Aorta (tissue), 5 donors: ENCODE results near the gene CHMP2A. TPM values are rescaled to one million over a fixed set of nuclear protein-coding genes. Genes with fewer than 3 reads are reported as not detected.
"Not testable (repeated sequence)": the region's sequence is repeated elsewhere in the genome, so short reads cannot be mapped to it uniquely, and the experiment has no call there.

Source experiments
- ATAC-seq: fragments of 200-7000 bp; cut with Tn5 transposase; one replicate; pipeline ENCODE4 v1.9.1; 2022; ENCODE audit warnings: moderate library complexity; ENCODE audit not compliant: low FRiP score
- DNase-seq, 2 donors: peaks; one replicate each; pipeline ENCODE4 v3.0.0-alpha.2; 2020
- H3K27ac ChIP-seq, 2 donors: one replicate each; pipeline ENCODE4 v1.5.1; 2013; ENCODE audit warnings: low read length in 2 of 2, mild to moderate bottlenecking in 2 of 2, moderate library complexity in 2 of 2, control low read depth in 1 of 2, inconsistent platforms in 1 of 2, low read depth in 1 of 2
- H3K27me3 ChIP-seq, 2 donors: one replicate each; pipeline ENCODE4 v1.6.1; 2013; ENCODE audit warnings: control low read depth in 1 of 2, low read length in 1 of 2, mild to moderate bottlenecking in 1 of 2, moderate library complexity in 1 of 2; ENCODE audit not compliant: insufficient read depth in 2 of 2, control insufficient read depth in 1 of 2
- H3K36me3 ChIP-seq, 2 donors: one replicate each; pipeline ENCODE4 v1.6.1; 2013; ENCODE audit warnings: control low read depth in 1 of 2, low read length in 1 of 2, mild to moderate bottlenecking in 1 of 2; ENCODE audit not compliant: insufficient read depth in 2 of 2, control insufficient read depth in 1 of 2
- H3K4me1 ChIP-seq, 2 donors: one replicate each; pipeline ENCODE4 v1.6.1; 2013; ENCODE audit warnings: low read length in 2 of 2, control low read depth in 1 of 2, mild to moderate bottlenecking in 1 of 2, moderate library complexity in 1 of 2; ENCODE audit not compliant: insufficient read depth in 2 of 2, control insufficient read depth in 1 of 2
- H3K4me3 ChIP-seq, 2 donors: one replicate each; pipeline ENCODE4 v1.5.1; 2013; ENCODE audit warnings: low read length in 2 of 2, control low read depth in 1 of 2, mild to moderate bottlenecking in 1 of 2
- H3K9me3 ChIP-seq: one replicate; pipeline ENCODE4 v1.6.1; 2013; ENCODE audit warnings: mild to moderate bottlenecking, low read length; ENCODE audit not compliant: control insufficient read depth
- whole genome bisulfite sequencing, 2 donors: extraction: QIAGEN DNeasy Blood & Tissue Kit; methylation state at CpG; one replicate each; pipeline ENCODE4 v1.1.7; 2013; 5-methylcytosine and 5-hydroxymethylcytosine counted together
- intact Hi-C, 2 donors: fragments of 100-400 bp; cut with DNase I; formaldehyde crosslinking; loops; one replicate each; pipeline versions ENCODE4 v1.14.2 to v1.15.0; 2022
- polyA plus RNA-seq, 2 donors: library from polyadenylated mRNA; stranded (reverse); fragments of 200-250 nt; gene quantifications; one replicate each; pipeline ENCODE4 v1.2.3, GENCODE V29; 2013
- total RNA-seq, 2 donors: library from RNA; stranded (reverse); fragmentation: NEBNext Ultra II Directional; extraction: Animal tissue kit (Norgen Biotek cat#: 25700); gene quantifications; one replicate each; pipeline ENCODE4 v1.2.1, GENCODE V29; 2021
- donor health status: healthy with polysubstance abuse.
- donor health status: Bipolar disorder and iron deficiency.
- donor health status: DM: no; HTN: no; CAD: no.
- donor health status: DM: no; HTN: no; CAD: no.
- donor health status: DM: yes; HTN: yes; CAD: no.

The CHMP2A gene
- total and polyA plus RNA-seq, 4 donors = 94.9 to 208 (median 143) TPM

DNA sequence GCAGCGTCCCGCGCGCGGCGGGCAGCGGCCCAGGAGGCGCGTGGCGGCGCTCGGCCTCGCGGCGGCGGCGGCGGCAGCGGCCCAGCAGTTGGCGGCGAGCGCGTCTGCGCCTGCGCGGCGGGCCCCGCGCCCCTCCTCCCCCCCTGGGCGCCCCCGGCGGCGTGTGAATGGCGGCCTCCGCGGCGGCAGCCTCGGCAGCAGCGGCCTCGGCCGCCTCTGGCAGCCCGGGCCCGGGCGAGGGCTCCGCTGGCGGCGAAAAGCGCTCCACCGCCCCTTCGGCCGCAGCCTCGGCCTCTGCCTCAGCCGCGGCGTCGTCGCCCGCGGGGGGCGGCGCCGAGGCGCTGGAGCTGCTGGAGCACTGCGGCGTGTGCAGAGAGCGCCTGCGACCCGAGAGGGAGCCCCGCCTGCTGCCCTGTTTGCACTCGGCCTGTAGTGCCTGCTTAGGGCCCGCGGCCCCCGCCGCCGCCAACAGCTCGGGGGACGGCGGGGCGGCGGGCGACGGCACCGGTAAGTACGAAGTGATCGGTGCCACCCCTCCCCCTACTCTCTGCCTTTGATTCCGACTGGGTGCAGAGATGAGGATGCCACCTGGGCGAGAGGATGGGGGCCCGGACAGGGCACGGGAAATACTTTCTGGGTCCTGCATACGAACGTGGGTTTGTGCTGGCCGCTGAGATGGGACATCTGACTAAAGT, 10.2 kb downstream of the CHMP2A start:
- intact Hi-C loops = no loop called here
- DNase-seq (no peak), ATAC-seq (no peak)
- 0 to 1% methylated on average over 37 to 92 of the region's 92 CpGs for WGBS, 2 donors
- no peaks in the 10 kb centered on the region for H3K9me3 ChIP-seq
- no peaks in the 10 kb centered on the region for H3K4me1 ChIP-seq
- H3K36me3 ChIP-seq = peaks cover 3 to 12% of the 10 kb centered on the region in 2 donors
- peak overlapping the region; percentile 45 to 78 for H3K27ac ChIP-seq
- H3K27me3 ChIP-seq = no peaks in the 10 kb centered on the region
- peak overlapping the region; percentile 92 to 93 for H3K4me3 ChIP-seq

DNA sequence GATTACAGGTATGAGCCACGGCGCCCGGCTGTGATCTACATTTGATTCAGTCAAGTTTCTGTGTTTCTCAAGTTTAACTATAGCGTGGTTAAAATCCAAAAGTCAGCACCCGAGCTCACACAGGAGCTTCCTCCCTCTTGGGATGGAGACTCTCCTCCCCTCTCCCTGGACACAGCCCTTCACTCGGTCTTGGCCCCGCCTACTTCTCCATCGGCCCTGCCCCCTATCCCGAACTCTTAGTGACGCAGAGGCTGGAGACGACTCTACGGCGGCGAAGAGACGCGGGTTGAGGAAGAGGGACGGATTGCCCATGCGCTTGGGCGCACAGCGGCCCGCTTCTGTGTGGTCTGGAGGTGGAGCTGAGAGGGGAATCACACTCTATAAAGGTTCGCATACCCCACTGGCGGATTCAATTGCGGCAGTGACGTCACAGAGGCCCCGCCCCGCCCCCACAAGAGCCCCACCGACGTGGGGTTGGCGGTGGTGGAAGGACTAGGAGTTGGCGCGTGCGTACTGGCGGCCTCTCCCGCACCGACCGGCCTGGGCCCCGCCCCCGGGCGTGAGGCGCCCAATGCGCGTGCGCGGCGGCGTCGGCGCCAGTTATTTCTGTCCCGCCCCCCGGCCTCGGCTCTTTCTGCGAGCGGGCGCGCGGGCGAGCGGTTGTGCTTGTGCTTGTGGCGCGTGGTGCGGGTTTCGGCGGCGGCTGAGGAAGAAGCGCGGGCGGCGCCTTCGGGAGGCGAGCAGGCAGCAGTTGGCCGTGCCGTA, 10.9 kb downstream of the CHMP2A start, which contains the start of gene TRIM28:
Gene TRIM28 (plus strand): TSS at position 239 of the 765 bp plus-strand sequence. CDS start 694 bp downstream, outside the sequence.
- Histone ChIP-seq H3K9me3 (no peaks in the 10 kb centered on the region), H3K4me3 (peak within 1 kb of the TSS; percentile 92 to 93), H3K27me3 (no peaks in the 10 kb centered on the region), H3K27ac (peak within 1 kb of the TSS; percentile 45 to 78), H3K36me3 (peaks cover 0 to 10% of the 10 kb centered on the region in 2 donors), H3K4me1 (no peaks in the 10 kb centered on the region)
- intact Hi-C loops = no loop called here
- 0% methylated on average over 65 to 73 of the region's 73 CpGs for WGBS, 2 donors
- DNase-seq (peak; percentile 99), ATAC-seq (peak; percentile 99)

DNA sequence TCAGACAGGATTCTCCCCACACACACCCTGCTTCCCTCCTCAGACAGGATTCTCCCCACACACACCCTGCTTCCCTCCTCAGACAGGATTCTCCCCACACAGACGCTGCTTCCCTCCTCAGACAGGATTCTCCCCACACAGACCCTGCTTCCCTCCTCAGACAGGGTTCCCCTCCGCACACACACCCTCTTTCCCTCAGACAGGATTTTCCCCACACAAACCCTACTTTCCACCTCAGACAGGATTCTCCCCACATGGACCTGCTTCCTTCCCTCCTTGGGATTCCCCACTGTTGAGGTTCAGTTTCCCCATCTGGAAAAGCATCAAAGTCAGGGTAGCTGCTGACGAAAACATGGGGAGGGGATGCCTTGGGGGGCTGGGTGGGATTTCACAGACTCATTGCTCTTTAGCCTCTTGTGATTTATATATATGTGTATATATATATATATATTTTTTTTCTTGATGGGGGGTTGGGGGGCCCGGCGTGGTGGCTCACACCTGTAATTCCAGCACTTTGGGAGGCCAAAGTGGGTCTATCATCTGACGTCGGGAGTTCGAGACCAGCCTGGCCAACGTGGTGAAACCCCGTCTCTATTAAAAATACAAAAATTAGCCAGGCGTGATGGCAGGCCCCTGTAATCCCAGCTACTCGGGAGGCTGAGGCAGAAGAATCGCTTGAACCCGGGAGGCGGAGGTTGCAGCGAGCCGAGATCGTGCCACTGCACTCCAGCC, 12.1 kb downstream of the CHMP2A start:
- ATAC-seq, DNase-seq, H3K27me3 ChIP-seq, H3K36me3 ChIP-seq, H3K27ac ChIP-seq, H3K4me3 ChIP-seq, H3K4me1 ChIP-seq, H3K9me3 ChIP-seq, intact Hi-C loops: not testable (repeated sequence)
- WGBS, 2 donors = 71 to 78% methylated on average over 18 of the region's 18 CpGs

DNA sequence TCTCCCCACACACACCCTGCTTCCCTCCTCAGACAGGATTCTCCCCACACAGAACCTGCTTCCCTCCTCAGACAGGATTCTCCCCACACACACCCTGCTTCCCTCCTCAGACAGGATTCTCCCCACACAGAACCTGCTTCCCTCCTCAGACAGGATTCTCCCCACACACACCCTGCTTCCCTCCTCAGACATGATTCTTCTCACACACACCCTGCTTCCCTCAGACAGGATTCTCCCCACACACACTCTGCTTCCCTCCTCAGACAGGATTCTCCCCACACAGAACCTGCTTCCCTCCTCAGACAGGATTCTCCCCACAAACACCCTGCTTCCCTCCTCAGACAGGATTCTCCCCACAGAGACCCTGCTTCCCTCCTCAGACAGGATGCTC, 15.7 kb downstream of the CHMP2A start:
- H3K4me1 ChIP-seq, DNase-seq, H3K9me3 ChIP-seq, H3K27ac ChIP-seq, H3K27me3 ChIP-seq, ATAC-seq, H3K36me3 ChIP-seq, H3K4me3 ChIP-seq, intact Hi-C loops: not testable (repeated sequence)

DNA sequence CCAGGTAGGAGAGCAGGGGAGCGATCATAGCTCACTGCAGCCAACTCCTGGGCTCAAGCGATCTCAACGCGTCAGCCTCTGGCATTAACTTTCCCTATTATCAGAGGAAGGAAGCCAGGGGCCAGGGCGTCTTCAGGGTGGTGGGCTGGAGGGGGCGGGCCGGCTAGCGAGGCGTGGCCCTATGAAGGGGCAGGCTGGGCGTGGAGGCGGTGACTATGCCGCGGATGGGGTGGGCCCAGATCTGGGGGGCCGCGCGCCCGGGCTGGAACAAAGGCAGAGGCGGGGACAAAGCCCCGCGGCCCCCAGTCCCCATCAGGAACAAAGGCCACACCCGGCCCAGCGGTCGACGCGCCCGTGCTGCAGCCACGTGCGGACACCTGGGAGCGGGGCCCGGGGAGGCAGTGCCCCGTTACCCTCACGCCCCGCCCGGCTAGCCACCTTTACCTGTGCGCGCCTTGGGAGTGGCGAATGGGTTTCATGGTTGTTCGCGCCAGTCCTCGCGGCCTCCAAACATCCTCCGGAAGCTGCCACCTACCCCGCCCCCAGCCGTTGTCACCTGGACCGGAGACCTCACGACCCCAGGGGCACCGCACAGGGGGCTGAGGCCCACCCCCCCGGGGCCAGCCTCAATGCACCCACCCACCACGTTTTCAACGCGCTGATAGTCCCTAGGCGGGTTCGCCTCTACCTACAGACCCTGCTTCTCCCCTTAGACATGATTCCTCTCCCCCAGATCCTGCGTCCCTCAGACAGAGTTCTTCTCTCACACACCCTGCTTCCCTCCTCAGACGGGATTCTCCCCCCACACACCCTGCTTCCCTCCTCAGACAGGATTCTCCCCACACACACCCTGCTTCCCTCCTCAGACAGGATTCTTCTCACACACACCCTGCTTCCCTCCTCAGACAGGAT, 16.4 kb downstream of the CHMP2A start:
- no peak for ATAC-seq
- H3K4me1 ChIP-seq = no peaks in the 10 kb centered on the region
- no peak for DNase-seq
- H3K36me3 ChIP-seq = no peaks in the 10 kb centered on the region
- intact Hi-C loops = no loop called here
- H3K4me3 ChIP-seq = no peak overlapping the region
- H3K27ac ChIP-seq = no peak overlapping the region
- WGBS, 2 donors = 1 to 2% methylated on average over 55 of the region's 55 CpGs
- H3K27me3 ChIP-seq = no peaks in the 10 kb centered on the region
- H3K9me3 ChIP-seq = no peaks in the 10 kb centered on the region

DNA sequence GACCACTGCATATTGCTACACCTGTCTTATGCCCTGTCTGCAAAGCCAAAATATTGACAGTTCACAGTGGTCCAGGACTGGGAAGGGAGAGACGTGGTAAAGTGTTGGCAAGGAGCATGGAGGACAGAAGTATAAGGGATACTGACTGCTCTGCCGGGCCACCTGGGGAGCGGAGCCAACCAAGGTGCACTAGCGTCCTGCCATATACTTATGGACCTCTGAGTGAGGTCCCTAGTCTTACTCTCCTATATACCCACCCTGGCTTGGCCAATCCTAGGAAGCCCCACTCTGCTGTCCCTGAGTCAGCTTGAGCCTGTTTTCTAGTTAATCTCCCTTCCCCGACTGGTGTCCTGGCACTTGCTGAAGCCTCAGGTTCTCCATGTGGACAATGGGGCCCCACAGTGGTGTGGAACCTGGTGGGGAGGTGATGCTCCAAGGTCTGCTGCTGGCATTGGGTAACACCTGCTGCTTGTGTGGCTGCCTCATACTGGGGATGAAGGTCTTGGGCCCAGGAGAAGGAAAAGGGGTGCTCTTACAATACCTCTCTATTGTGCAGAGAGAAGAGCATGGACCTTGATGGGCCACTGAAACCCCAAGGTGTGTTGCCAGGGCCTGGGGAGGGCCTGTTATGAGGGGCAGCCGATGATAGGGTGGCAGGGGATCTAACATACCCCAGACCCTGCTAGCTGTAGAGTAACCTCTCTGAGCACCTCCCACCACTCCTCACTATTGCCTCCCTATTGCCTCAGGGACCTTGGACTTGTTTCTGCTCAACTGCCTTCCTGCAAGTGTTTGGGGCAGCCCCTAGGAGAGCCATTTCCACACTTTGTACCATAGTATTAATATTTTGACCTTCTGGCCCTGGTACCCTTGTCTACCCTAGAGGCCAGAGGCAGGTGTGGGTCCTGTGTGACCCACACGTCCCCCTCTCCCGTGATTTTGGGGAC, 17.8 kb downstream of the CHMP2A start:
- DNase-seq (no peak), ATAC-seq (no peak)
- Histone ChIP-seq H3K4me3 (no peak overlapping the region), H3K4me1 (no peaks in the 10 kb centered on the region), H3K27ac (no peak overlapping the region), H3K36me3 (no peaks in the 10 kb centered on the region), H3K27me3 (no peaks in the 10 kb centered on the region), H3K9me3 (no peaks in the 10 kb centered on the region)
- 85 to 88% methylated on average over 8 of the region's 8 CpGs for WGBS, 2 donors
- intact Hi-C loops = no loop called here

DNA sequence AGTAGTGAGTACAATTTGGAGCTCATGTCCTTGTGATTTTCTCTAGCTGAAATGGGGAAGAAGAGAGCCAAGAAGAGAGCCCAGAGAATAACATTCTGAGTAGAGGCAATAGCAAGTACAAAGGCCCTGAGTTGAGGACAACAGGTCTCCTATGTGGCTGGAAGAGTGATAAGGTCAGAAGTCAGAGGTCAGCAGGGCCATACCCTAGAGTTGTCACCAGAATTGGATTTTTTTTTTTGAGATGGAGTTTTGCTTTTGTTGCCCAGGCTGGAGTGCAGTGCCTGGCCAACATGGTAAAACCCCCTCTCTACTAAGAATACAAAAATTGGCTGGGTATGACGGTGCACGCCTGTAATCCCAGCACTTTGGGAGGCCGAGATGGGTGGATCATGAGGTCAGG, 19.0 kb downstream of the CHMP2A start:
- H3K9me3 ChIP-seq = no peaks in the 10 kb centered on the region
- WGBS, 2 donors = 91 to 93% methylated on average over 3 of the region's 3 CpGs
- DNase-seq = no peak
- no peak overlapping the region for H3K27ac ChIP-seq
- no peaks in the 10 kb centered on the region for H3K36me3 ChIP-seq
- ATAC-seq = no peak
- H3K4me1 ChIP-seq = no peaks in the 10 kb centered on the region
- no peaks in the 10 kb centered on the region for H3K27me3 ChIP-seq
- H3K4me3 ChIP-seq = no peak overlapping the region
- intact Hi-C loops = no loop called here
